Measurements from ENCODE around the gene TCEAL7. TPM values are rescaled to one million over a fixed set of nuclear protein-coding genes. Genes with fewer than 3 reads are reported as not detected.
A peak's percentile ranks its signal among the peaks of the same experiment; 100 is the strongest.

Gene TCEAL7

GRCh38 chrX:103378990-103379389 is 49.0 kb downstream of the TCEAL7 start:
- no peak overlapping the region for H3K18ac ChIP-seq (ENCODE audit: low read length)
- no peaks in the 10 kb centered on the region for H3K27me3 ChIP-seq (ENCODE audit: insufficient read depth, low read length, poor library complexity)
- no peaks in the 10 kb centered on the region for H3K79me1 ChIP-seq (ENCODE audit: low read length)
- H4K8ac ChIP-seq (ENCODE audit: low read depth, low read length): no peak overlapping the region
- H3K79me2 ChIP-seq (ENCODE audit: control insufficient read depth, insufficient read depth, low read length): peaks cover 2% of the 10 kb centered on the region
- H3K36me3 ChIP-seq (ENCODE audit: control insufficient read depth, insufficient read depth, low read length): peaks cover 2% of the 10 kb centered on the region
- H3K9ac ChIP-seq (ENCODE audit: low read length): peak overlapping the region; percentile 44
- no peak for DNase-seq
- no CpG with 5 or more reads among the region's 2 CpGs for WGBS (ENCODE audit: extremely low coverage, insufficient coverage, low lambda C conversion rate)
- no peak overlapping the region for H2BK5ac ChIP-seq (ENCODE audit: low read length)
- no peak overlapping the region for H3K23ac ChIP-seq (ENCODE audit: low read length)
- no peak overlapping the region for H2AK5ac ChIP-seq (ENCODE audit: low read length)
- no peak overlapping the region for H3K4me2 ChIP-seq (ENCODE audit: low read length)
- H2BK15ac ChIP-seq (replicated peaks; ENCODE audit: low read depth): no peak overlapping the region
- H3K27ac ChIP-seq (ENCODE audit: low read depth, low read length): no peak overlapping the region
- no peak overlapping the region for H4K5ac ChIP-seq (ENCODE audit: low read length)
- H3K4me1 ChIP-seq (ENCODE audit: control insufficient read depth, low read depth, low read length): no peaks in the 10 kb centered on the region
- no peak overlapping the region for H2BK120ac ChIP-seq (ENCODE audit: low read depth, low read length)
- no peak overlapping the region for H3K4ac ChIP-seq (ENCODE audit: low read depth, low read length)
- H3K4me3 ChIP-seq (ENCODE audit: low read length): no peak overlapping the region
- no peak overlapping the region for H3K56ac ChIP-seq (ENCODE audit: low read length)

Small RNAs within 50 kb of the gene (small RNA-seq; reads per million reads assigned to genes)
- gene Z92846.1 (ENCODE audit: insufficient read depth): not detected
